Muscle of arm (tissue), 12 donors: ENCODE results near the gene KCNQ1. TPM values are rescaled to one million over a fixed set of nuclear protein-coding genes. Genes with fewer than 3 reads are reported as not detected.

Source experiments
- DNase-seq: peaks from one replicate; pipeline ENCODE4 v3.0.0-alpha.2; 2013
- polyA plus RNA-seq, 12 donors: library from polyadenylated mRNA; unstranded; fragments of 120-200 nt; gene quantifications; one replicate each; pipeline ENCODE4 v1.2.1, GENCODE V29; 2013; ENCODE audit not compliant: insufficient read length in 12 of 12

The KCNQ1 gene
- polyA plus RNA-seq, 12 donors = 1.3 to 2.5 (median 2.0) TPM; not detected in 2

GRCh38 chr11:2696455-2696854, 251.6 kb downstream of the KCNQ1 start:
- DNase-seq = no peak

GRCh38 chr11:2697866-2698265, 253.1 kb downstream of the KCNQ1 start:
- no peak for DNase-seq

- no peak for DNase-seq
These were observed 253.8 kb downstream of the KCNQ1 start for GRCh38 chr11:2698386-2699184.

GRCh38 chr11:2699185-2699530, 254.3 kb downstream of the KCNQ1 start:
- DNase-seq = no peak

- peak; percentile 91 for DNase-seq
These were observed 255.0 kb downstream of the KCNQ1 start, which contains the start of gene KCNQ1OT1 for GRCh38 chr11:2699531-2700414. KCNQ1OT1 (minus strand) TSS chr11:2699994.

- DNase-seq = no peak
These were observed 255.8 kb downstream of the KCNQ1 start for GRCh38 chr11:2700415-2701211.

GRCh38 chr11:2701230-2701629, 256.4 kb downstream of the KCNQ1 start:
- no peak for DNase-seq

- no peak for DNase-seq
These were observed 257.2 kb downstream of the KCNQ1 start for GRCh38 chr11:2701898-2702434.

GRCh38 chr11:2702771-2703362, 258.1 kb downstream of the KCNQ1 start:
- no peak for DNase-seq

- DNase-seq = no peak
These were observed 258.7 kb downstream of the KCNQ1 start for GRCh38 chr11:2703363-2704141.

- no peak for DNase-seq
These were observed 259.5 kb downstream of the KCNQ1 start for GRCh38 chr11:2704356-2704755.

- DNase-seq = no peak
These were observed 260.2 kb downstream of the KCNQ1 start for GRCh38 chr11:2704896-2705606.

GRCh38 chr11:2706321-2706720, 261.5 kb downstream of the KCNQ1 start:
- DNase-seq = no peak

- DNase-seq = no peak
These were observed 262.9 kb downstream of the KCNQ1 start for GRCh38 chr11:2707736-2708135.

- peak; percentile 76 for DNase-seq
These were observed 263.4 kb downstream of the KCNQ1 start for GRCh38 chr11:2708151-2708581.

- peak; percentile 94 for DNase-seq
These were observed 264.0 kb downstream of the KCNQ1 start for GRCh38 chr11:2708757-2709281.

- DNase-seq = no peak
These were observed 264.6 kb downstream of the KCNQ1 start for GRCh38 chr11:2709429-2709828.

- DNase-seq = no peak
These were observed 266.4 kb downstream of the KCNQ1 start for GRCh38 chr11:2711161-2711560.

GRCh38 chr11:2713094-2713493, 268.3 kb downstream of the KCNQ1 start:
- peak; percentile 81 for DNase-seq
